HS-27A (cell line): ENCODE data around the gene HSF4.

Experiments
- DNase-seq: peaks from one replicate; pipeline ENCODE4 v3.0.0-alpha.2; 2012; ENCODE audit warnings: low read depth, missing footprints

The HSF4 gene

DNA sequence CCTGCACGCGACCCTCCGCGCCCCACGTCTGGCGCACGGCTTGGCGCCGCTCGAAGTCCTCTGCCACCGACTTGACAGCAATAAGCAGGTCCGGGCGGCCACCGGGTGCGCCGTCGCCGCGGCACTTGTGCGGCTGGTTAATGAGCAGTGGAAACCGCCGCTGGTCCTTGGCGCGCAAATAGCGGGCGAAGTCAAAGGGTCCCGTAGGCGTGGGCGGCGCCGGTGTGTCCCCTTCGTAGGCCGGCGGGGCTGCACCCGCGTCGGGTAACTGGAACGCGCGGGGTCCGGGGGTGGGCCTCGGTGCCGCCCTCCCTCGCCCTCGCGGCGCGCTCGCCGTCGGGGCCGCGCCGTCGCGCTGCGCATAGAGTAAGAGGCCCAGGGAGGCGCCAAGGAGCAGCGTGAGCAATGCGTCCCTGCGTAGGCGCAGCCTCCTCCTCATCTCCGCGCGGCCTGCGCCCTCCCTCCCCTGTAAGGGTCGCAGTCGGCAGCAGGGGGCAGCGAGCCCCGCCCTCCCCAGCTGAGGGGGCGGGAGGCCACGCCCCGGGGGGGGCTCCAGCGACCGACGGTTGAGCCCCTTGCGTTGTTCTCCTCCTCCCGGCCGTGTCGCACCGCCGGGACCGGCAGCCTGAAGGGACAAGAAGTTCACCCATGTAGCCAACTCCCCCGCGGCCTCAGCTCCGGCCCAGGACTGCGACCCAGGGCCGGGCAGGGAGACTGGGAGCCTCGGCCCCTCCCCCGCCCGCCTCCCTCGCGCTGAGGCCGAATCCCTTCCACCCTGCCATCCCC lies 14.3 kb upstream of the HSF4 start:
- DNase-seq: no peak

DNA sequence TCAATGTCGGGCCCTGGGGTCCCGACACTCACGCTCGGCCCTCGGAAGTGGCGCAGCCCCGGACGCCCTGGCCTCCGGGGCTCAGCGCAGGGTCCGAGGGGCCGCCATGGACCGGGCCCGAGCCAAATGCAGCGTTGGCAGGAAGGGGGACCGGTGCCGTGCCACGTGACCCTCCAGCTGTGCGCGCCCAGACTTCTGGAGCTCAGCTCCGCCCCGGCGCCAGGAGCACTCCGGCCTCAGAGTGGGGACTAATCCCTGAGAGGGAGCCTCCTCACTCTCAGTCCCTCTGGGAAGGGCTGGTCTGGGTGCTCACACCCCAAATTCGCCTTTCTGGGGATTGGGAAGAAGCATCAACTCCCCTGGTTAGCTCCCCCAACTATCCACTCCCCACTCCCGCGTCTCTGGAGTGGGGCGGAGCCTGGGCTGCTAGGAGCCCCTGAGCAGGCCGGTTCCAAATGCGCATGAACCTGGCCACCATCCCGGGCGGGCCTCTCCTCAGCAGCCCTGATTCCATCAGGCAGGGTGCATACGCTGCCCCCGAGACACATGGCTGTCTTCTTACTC lies 13.6 kb upstream of the HSF4 start, which contains the start of gene B3GNT9:
Gene B3GNT9 (minus strand): TSS at position 166 of the 564 bp plus-strand sequence. CDS start 513 bp downstream, outside the sequence.
- DNase-seq: no peak

DNA sequence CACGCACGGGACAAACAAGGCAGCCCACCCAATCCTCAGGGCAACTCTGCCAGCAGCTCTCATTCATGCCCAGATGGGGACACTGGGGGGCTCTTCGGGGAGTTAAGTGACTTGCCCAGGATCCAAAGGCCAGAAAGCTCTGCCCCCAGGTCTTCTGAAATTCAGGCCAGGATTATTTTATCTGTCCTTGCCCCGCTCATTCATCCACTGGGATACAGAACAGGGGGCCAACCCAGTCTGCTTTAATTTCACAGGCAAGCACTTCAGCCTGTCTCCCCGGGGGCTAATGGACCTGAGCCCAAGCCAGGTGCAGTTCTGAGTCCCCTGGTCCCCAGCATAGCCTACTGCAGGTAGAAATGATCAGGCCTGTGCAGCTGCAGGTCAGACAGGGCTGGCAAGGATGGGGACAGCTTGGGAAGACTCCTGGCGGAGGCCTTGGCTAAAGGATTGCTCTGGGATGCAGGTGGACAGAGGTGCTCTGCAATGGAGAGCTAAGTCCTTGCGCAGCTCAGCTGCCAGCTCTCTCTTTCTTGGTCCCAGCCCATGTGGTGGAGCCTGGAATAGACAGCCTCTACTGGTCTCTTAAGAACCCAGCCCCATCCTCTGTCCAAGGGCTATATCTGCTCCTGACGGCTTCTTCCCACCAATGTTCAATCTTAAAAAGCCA lies 13.0 kb upstream of the HSF4 start:
- no peak for DNase-seq

DNA sequence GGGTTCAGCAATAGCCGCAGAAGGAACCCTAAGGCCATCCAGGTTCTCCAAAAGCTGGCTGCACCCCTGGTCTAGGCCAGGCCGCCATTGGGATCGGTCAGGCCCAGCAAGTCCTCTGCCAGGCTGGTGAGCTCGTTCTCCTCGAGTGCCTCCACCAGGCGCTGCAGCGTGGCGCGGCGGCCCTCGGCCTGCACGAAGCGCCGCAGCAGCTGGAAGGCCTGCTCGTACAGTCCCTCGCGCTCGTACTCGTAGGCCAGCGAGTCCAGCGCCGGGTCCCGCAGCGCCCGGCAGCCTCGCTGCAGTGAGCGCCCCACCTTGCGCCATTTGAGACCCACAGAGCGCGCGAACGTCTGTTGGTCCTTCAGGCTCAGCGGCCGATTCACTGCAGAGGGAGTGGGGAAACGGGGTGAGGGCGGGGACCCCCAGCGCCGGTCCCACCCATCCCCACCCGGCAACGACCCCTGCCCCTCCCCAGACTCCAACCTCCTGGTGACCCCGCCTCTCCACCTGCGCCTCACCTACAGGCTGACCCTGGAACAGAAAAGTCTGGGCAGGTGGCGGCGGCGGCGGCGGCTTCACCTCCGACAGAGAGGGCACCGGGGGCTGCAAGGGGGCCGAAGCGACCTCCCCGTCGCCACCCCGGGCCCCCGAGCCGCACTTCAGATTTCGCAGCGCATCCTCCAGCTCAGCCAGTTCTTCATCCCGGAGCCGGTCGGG lies 9.8 kb upstream of the HSF4 start:
- no peak for DNase-seq

DNA sequence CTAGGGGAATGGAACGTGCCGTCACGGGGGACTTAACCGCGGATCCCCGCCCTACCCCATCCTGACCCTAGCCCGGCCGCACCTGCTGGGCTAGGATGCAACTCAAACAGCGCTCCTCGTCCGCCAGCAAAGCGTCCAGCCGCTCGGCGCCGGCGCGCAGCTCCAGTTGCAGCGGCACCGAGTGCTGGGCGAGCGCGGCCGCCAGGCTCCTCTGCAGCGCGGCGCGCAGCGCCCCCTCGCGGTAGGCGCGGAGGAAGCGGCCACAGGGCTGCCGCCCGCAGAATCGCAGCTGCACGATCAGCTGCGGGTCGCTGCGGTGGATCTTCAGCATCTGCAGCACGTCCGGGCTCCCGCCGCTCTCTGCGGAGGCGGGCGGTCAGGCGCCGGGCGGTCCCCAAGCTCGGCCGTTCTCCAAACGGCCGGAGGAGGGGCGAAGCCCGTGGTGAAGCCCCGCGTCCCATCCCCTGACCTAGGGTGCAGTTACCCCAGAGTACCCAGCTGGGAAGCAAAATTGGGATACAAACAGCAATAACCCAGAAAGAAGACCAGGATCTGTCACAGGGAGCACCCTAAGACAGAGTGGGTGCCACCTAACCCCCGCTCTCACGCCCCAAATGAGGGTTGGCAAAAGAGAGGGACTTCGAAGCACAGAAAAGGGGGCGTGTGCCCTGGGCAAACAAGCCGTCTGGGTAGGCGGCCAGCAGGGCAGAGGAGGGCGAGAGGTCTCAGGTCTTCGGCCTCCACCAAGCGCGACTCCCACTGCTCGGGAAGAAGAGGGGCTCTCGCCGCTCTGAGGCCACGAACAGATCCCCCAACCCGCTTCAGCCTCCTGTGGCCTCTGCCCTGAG lies 9.0 kb upstream of the HSF4 start:
- no peak for DNase-seq

DNA sequence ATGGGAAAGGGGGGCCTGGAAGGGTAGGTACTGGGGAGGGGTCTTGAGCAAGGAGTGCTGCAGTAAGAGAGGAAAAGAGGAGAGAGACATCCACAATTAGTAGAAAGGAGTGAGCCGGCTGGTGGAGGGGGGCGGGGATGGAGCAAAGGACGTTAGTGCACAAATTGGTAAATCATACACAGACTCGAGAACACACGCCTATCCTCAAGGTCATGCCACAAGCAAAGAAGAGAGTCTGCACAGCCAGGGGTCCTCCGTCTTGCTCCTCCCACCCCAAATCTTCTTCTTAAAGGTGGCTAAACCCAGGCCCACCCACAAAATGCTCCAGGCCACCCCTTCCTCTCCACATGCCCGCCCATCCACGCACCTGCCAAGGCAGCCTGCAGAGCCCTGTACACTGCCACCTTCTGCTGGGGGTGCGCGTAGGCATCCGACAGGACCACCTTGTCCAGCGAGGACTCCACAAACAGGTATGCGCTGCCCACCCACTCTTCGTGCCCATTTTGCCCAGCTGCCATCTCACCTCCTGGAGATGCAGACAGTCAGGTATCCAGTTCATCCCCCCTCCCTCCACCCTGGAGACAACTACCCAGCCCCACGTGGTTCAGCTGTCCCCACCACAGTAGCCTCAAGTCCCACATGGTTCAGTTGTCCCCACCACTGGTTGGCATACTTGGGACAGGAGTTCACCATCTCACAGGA lies 8.3 kb upstream of the HSF4 start:
- no peak for DNase-seq

DNA sequence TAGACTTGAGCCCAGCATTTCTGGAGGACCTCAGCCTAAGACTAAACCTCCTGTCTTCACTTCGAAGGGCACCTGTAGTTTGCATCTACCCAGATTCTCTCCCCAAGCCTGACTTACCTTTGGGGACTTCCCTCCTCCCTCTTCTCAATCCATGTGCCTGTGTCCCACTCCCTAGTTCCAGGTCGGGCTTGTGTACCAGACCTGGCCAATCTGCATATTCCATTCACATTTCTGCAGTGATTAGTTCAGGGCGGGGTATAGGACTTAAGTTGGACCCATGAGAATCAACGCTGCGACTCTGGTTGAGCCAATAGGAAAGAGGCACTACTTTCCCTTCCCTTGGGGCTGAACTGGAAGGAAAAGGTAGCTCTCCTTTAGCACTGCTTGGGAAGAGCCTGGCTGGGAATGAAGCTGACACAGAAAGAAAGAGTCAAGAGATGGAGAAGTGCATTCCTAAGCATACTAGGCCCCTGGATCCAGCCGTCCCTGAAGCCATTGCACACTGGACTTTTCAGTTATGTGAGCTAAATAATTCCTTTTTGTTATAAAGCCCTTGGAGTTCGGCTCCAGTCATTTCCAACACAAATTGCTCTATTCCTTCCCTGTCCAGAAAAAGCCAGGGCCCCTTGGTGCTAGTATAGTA lies 7.3 kb upstream of the HSF4 start:
- DNase-seq: no peak

DNA sequence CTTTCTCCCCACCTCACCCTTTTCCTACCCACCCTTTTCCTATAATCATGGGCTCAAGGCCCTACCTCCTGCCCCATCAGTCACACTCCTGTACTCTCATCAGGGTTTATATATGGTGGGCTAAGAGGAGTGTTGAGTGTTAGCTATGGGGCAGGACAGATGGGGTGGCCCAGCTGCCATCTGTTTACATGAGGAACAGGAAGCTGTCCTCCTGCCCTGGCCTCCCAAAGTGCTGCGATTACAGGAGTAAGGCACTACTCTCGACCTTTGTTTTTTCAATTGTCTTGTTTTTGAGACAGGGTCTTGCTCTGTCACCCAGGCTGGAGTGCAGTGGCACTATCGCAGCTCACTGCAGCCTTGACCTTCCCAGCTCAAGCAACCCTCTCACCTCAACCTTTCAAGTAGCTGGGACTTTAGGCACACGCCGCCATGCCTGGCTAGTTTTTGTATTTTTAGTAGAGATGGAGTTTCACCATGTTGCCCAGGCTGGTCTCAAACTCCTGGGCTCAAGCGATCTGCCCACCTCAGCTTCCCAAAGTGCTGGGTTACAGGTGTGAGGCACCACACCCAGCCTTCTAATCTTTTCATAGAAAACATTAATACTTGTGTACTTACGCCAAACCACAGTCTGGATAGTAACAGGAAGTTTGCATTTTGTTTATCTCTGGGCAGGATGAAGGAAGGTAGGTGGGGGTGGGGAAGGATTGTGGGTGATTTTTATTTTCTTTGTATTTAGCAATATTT lies 6.5 kb upstream of the HSF4 start:
- DNase-seq: no peak

DNA sequence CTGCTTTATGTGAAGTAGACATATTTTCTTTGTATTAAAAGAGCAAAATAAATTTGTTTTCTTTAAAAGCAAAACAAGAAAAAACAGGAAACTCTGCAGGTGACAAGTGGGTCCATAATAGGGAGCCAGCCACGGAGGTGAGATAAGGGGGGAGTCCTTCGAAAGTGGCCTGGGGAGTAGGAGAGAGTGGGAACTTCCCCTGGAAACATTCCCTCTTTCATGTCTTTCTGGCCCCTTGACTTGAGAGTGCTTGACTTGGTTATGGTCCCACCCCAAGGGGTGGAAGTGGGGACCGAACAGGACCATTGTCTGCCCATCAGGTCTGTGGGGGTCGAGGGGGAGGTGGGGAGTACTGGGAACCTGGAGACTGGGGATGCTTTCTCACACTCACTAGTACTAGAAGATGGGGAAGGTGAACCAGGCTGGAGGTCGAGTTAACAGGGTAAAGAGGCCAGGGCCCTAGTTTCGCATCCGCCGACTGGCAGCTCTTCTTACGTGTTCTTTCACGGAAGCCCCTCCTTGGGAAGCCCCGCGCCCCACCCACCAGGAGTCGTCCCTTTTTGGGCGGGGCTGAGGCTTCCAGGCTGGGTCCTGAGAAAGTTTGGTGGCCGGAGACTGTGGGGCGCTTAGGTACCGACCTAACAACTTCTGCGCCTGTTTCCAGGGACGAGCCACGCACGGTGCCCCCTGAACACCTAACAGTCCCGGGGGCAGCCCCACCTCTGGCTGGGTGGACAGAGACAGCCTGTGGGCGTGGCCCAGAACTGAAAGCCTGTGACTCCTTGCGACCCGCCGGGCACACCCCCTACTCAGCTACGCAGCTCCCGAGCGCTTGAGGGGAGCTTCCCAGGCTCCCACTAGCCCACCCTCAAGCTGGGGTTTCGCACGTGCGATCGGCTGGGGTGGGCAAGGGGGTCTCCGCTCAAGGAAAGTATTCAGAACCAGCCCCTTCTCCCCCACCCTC lies 5.6 kb upstream of the HSF4 start:
- DNase-seq: no peak

DNA sequence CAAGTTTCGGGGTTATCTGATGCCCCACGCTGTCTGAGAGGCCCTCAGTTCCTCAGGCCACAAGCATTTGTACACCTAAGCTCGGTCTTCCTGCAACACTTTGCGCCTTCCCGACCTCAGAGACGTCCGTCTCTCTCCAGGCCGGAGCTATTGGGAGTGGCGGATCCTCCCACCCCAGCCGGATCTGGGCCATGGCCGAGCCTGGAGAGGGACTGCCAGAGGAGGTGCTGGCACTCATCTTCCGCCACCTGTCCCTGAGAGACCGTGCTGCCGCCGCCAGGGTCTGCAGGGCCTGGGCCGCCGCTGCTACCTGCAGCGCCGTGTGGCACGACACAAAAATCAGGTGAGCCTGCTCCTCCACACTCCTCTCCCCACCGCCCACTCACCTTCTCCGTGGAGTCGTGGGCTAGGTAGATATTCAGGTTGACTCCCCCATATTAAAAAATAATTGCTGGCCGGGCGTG lies 2.9 kb upstream of the HSF4 start:
- DNase-seq: no peak

DNA sequence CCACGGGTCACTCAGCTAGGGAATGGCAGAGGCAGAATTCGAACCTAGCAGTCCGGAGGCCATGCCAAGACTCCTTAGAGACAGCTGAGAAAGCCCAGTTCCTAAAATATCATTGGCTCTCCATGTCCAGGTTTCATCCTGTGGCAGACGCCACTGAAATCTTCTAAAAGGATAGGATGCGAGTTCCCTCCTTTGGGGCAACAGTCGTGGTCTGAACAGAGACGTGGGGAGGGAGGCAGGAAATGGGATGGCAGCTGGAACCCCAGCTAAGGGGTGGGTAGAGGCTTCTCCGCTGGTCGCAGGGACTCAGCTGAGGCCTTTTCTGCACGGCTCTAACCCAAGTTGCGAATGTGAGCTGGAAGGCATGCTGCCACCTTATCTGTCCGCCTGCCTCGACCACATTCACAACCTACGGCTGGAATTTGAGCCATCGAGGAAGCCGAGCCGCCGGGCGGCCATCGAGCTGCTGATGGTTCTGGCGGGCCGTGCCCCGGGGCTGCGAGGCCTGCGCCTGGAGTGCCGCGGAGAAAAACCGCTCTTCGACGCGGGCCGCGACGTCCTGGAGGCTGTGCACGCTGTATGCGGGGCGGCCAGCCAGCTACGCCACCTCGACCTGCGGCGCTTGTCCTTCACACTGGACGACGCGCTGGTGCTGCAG lies 1.9 kb upstream of the HSF4 start:
- no peak for DNase-seq

DNA sequence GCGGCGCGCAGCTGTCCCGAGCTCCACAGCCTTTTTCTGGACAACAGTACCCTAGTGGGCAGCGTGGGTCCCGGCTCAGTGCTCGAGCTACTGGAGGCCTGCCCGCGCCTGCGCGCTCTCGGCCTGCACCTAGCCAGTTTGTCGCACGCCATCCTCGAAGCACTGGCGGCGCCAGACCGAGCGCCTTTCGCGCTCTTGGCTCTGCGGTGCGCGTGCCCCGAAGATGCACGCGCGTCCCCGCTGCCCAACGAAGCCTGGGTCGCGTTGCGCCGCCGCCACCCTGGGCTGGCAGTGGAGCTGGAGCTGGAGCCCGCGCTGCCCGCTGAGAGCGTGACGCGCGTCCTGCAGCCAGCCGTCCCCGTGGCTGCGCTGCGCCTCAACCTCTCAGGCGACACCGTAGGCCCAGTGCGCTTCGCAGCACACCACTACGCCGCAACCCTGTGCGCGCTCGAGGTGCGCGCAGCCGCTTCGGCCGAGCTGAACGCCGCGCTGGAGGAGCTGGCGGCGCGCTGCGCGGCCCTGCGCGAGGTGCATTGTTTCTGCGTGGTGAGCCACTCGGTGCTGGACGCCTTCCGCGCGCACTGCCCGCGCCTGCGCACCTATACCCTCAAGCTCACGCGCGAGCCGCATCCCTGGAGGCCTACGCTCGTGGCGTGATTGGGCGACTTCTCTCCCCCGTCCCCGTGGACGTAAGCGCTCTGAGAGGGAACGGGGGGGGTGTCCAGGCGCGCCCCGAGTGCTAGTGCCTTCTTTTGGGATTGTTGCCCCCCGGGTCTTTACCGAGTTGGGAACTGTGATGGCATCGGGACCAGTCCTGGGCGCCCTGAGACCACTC lies 1.2 kb upstream of the HSF4 start:
- DNase-seq: no peak

DNA sequence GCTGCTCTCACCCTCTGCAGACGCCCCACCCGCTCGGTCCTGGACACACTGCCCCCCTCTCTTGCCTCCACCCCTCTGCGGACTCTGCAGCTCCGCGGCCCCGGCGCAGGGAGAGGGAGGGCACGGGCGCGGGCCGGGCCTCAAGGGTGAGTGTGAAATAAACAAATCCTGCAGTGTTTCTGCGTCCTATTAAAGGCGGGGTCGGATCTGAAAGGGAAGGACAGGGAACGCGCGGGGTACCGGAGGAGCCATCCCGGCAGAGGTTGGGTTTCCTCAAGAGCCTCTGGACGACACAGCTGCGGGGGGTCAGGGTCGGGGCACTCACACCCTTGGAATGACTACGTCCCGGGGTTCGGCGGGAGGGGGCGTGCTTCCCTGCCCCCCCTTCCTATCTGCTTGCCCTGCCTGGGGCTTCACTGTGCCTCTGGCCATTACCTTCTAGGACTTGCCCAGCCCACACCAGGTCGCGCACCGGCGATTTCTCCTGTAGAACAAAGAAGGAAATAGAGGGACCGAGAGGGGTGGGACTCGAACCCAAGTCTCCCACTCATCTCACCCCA lies 466 bp upstream of the HSF4 start:
- no peak for DNase-seq

DNA sequence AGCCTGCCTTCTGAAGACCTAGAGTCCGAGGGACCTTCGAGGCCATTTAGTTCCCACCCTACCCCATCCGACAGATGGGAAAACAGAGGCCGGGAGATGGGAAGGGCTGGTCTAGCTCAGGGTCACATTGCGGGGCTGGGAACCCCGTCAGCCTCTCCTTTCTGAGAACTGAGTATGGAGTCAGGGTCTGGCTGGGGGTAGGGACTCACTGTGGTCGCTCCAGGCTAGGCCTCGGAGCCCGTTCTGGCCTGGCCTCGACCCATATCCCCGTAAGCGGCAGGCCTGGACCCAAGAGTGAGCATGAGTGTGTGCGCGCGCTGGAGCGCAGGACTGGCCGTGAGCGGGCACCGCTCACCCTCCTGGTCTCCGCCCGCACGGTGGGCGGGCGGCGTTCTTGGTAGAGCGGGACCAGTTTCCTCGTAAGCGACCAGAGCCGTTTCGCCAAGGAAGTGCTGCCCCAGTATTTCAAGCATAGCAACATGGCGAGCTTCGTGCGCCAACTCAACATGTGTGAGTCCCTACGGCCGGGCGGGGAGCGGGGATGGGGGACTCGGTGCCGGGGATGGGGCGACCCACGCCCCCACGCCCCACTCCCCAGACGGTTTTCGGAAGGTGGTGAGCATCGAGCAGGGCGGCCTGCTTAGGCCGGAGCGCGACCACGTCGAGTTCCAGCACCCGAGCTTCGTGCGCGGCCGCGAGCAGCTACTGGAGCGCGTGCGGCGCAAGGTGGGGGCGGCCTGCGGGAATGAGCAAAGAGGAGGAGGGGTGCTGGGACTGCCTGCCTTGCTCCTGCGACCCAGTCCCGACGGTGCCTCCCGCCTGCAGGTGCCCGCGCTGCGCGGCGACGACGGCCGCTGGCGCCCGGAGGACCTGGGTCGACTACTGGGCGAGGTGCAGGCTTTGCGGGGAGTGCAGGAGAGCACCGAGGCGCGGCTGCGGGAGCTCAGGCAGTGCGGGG lies 855 bp downstream of the HSF4 start:
- no peak for DNase-seq

DNA sequence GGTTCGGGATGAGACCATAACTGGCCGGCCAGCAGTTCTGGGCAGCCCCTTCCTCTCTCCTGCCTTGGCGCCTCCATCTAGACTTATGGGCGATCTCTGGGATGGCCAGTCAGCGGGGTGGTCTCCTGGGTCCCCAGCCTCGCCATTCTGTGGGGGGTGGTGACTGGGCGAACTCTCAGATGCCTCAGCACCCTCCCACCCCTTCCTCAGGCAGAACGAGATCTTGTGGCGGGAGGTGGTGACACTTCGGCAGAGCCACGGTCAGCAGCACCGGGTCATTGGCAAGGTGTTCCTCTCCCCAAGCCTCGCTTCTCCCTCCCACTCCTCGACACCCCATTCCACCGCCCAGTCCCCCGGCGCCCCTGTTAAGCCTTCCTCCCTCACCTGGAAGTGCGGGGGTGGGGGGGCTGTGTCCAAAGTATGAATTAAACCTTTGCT lies 1.6 kb downstream of the HSF4 start:
- no peak for DNase-seq
